Stimulated activated effector memory CD8-positive, alpha-beta T cell treated with anti-CD3 and anti-CD28 coated beads, Interleukin-12 subunit alpha, Interleukin-12 subunit beta, amount 100 ng/mL, for 72 hours (primary cell): Measurements from ENCODE around the gene GRM1.
"Not testable (repeated sequence)": the region's sequence is repeated elsewhere in the genome, so short reads cannot be mapped to it uniquely, and the experiment has no call there.

Experiments
- ATAC-seq: fragments of 150-1000 bp; cut with Tn5 transposase; 2 replicates; pipeline ENCODE4 v1.10.0; 2021
- DNase-seq, 2 donors: peaks; one replicate each; pipeline ENCODE4 v3.0.0; 2021 to 2022; ENCODE audit warnings: low spot score in 2 of 2
- H3K27ac Mint-ChIP-seq: one replicate; pipeline ENCODE4 v1.8.0; 2022; ENCODE audit warnings: mild to moderate bottlenecking, mixed read lengths
- H3K36me3 Mint-ChIP-seq: one replicate; pipeline ENCODE4 v1.8.0; 2022; ENCODE audit warnings: mild to moderate bottlenecking, mixed read lengths
- H3K4me1 Mint-ChIP-seq: one replicate; pipeline ENCODE4 v1.8.0; 2022; ENCODE audit warnings: mixed read lengths
- H3K4me3 Mint-ChIP-seq: one replicate; pipeline ENCODE4 v1.8.0; 2022; ENCODE audit warnings: mild to moderate bottlenecking, mixed read lengths
- H3K9me3 Mint-ChIP-seq: one replicate; pipeline ENCODE4 v1.8.0; 2022; ENCODE audit warnings: mixed read lengths

GRM1 gene

DNA sequence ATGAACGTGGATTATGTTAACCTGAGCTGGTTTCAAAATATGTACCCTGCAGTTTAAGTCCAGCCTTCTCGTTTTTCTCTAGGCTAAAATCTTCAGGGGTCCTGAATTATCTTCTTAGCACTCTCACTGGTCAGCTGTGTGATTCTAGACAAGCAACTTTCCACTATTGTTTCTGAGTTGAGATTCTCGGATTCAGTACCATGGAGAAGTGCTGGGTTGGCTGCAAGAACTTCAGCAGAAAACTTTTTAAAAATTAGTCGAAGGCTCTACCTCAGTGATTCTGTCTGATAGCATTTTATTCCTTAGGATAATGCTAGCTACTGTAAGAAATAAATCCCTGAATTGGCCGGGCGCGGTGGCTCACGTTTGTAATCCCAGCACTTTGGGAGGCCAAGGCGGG, 173.7 kb downstream of the GRM1 start:
- Mint-ChIP-seq H3K27ac (no peak overlapping the region), H3K4me3 (no peak overlapping the region), H3K36me3 (no peaks in the 10 kb centered on the region), H3K4me1 (no peaks in the 10 kb centered on the region), H3K9me3 (no peaks in the 10 kb centered on the region)
- DNase-seq (no peak), ATAC-seq (no peak)

- ATAC-seq (no peak), DNase-seq (no peak)
- Mint-ChIP-seq H3K36me3 (no peaks in the 10 kb centered on the region), H3K9me3 (peaks cover 3% of the 10 kb centered on the region), H3K4me3 (no peak overlapping the region), H3K4me1 (no peaks in the 10 kb centered on the region), H3K27ac (no peak overlapping the region)
These were observed 181.1 kb downstream of the GRM1 start for GRCh38 chr6:146209942-146210341.

DNA sequence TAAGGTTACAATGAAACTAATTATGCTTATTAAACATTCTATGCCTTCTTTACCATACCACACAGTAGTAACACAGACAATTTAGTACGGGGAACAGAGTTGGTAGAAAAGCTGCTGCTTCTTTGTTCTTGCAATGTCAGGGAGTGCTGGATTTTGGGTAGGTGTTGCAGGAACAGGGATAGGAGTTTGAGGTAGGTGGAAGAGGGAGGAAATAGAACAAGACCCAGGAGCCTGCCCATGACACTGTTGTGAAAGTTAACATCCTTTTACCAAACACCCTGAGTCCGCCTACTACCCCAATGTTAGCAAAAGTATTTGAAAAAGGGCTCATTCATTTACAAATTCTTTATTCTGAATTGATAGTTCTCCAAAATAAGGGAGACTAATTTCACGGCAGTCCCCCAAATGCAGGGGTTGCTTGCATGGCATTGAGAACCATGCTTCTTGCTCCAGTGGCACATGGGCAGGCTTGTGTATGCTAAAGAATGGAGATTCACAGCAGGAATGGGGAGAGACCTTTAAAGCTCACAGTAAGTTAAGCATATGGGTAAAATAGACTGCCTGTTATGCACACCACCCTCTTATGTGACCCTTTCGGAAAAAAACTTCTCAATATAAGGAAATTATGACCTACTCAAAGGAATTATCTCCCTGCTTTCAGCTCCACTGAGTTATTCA, 181.7 kb downstream of the GRM1 start:
- no peak for ATAC-seq
- H3K4me1 Mint-ChIP-seq, result no peaks in the 10 kb centered on the region

DNA sequence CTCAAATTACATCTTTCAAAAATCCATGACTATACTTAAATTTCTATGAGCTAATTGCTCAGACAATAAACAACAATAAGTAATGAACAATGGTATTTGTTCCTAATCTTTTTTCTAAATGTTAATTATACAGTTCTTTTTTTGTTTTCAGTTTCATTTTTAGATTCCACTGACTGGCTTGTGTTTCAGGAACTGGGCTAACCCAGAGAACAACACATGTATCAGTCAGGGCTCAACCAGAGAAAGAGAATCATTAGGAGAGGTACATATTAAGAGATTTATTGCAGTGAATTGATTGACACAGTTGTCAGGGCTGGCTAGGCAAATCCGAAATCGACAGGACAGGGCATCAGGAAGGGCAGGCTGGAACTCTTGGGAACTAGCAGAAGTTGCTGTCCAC, 182.8 kb downstream of the GRM1 start:
- no peak for ATAC-seq
- peaks cover 3% of the 10 kb centered on the region for H3K9me3 Mint-ChIP-seq
- H3K36me3 Mint-ChIP-seq, result no peaks in the 10 kb centered on the region
- H3K27ac Mint-ChIP-seq, result no peak overlapping the region
- H3K4me3 Mint-ChIP-seq, result no peak overlapping the region
- H3K4me1 Mint-ChIP-seq, result no peaks in the 10 kb centered on the region
- no peak for DNase-seq

More for the DNA sequence above, 181.7 kb downstream of the GRM1 start:
- no peaks in the 10 kb centered on the region for H3K36me3 Mint-ChIP-seq
- H3K27ac Mint-ChIP-seq, result no peak overlapping the region
- H3K4me3 Mint-ChIP-seq, result no peak overlapping the region
- DNase-seq, result no peak
- H3K9me3 Mint-ChIP-seq, result peaks cover 3% of the 10 kb centered on the region

GRCh38 chr6:146212781-146213180, 183.9 kb downstream of the GRM1 start:
- Mint-ChIP-seq H3K4me3 (no peak overlapping the region), H3K9me3 (peaks cover 3% of the 10 kb centered on the region), H3K27ac (no peak overlapping the region), H3K36me3 (no peaks in the 10 kb centered on the region), H3K4me1 (no peaks in the 10 kb centered on the region)
- DNase-seq (no peak), ATAC-seq (no peak)

DNA sequence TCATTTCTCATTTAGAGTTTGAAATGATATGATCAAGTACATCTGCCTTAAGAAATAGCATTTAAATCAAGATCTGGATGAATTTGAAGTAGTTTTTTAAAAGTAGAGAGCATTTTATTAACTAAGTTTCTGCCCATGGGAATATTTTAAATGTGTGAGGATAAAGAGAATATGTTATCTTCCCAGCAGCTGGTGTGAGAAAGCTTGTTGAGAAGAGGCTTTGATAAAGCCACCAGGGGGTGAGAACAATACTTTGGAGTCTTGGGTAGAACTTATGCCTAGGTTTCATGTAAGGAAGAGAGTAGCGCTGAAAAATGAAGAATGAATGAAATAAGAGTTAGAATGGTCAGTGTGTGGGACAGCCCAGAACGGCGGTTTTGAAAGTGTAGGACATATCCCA, 190.2 kb downstream of the GRM1 start:
- no peaks in the 10 kb centered on the region for H3K4me1 Mint-ChIP-seq
- H3K9me3 Mint-ChIP-seq, result no peaks in the 10 kb centered on the region
- DNase-seq, result no peak
- ATAC-seq, result no peak
- no peaks in the 10 kb centered on the region for H3K36me3 Mint-ChIP-seq
- H3K27ac Mint-ChIP-seq, result no peak overlapping the region
- no peak overlapping the region for H3K4me3 Mint-ChIP-seq

GRCh38 chr6:146224449-146224848, 195.6 kb downstream of the GRM1 start:
- Mint-ChIP-seq H3K9me3 (no peaks in the 10 kb centered on the region), H3K27ac (no peak overlapping the region), H3K36me3 (no peaks in the 10 kb centered on the region), H3K4me1 (no peaks in the 10 kb centered on the region), H3K4me3 (no peak overlapping the region)
- no peak for ATAC-seq
- no peak for DNase-seq

GRCh38 chr6:146224988-146225387, 196.1 kb downstream of the GRM1 start:
- H3K9me3 Mint-ChIP-seq, result no peaks in the 10 kb centered on the region
- no peak overlapping the region for H3K27ac Mint-ChIP-seq
- DNase-seq, result no peak
- no peak overlapping the region for H3K4me3 Mint-ChIP-seq
- ATAC-seq, result no peak
- no peaks in the 10 kb centered on the region for H3K36me3 Mint-ChIP-seq
- H3K4me1 Mint-ChIP-seq, result no peaks in the 10 kb centered on the region

- ATAC-seq (peak; percentile 34), DNase-seq (no peak)
- Mint-ChIP-seq H3K9me3 (peaks cover 4% of the 10 kb centered on the region), H3K4me3 (no peak overlapping the region), H3K4me1 (no peaks in the 10 kb centered on the region), H3K36me3 (no peaks in the 10 kb centered on the region), H3K27ac (no peak overlapping the region)
These were observed 211.5 kb downstream of the GRM1 start for GRCh38 chr6:146240322-146240721.

GRCh38 chr6:146240807-146241206, 211.9 kb downstream of the GRM1 start:
- no peak overlapping the region for H3K4me3 Mint-ChIP-seq
- DNase-seq (no peak), ATAC-seq (no peak)
- peaks cover 4% of the 10 kb centered on the region for H3K9me3 Mint-ChIP-seq
- no peaks in the 10 kb centered on the region for H3K4me1 Mint-ChIP-seq
- no peaks in the 10 kb centered on the region for H3K36me3 Mint-ChIP-seq
- no peak overlapping the region for H3K27ac Mint-ChIP-seq

- not testable (repeated sequence) for DNase-seq, H3K4me3 Mint-ChIP-seq, H3K36me3 Mint-ChIP-seq, H3K4me1 Mint-ChIP-seq, H3K9me3 Mint-ChIP-seq, H3K27ac Mint-ChIP-seq, ATAC-seq
These were observed 214.8 kb downstream of the GRM1 start for GRCh38 chr6:146243646-146244045.

- ATAC-seq (no peak), DNase-seq (no peak)
- Mint-ChIP-seq H3K9me3 (peaks cover 4% of the 10 kb centered on the region), H3K4me1 (no peaks in the 10 kb centered on the region), H3K4me3 (no peak overlapping the region), H3K27ac (no peak overlapping the region), H3K36me3 (no peaks in the 10 kb centered on the region)
These were observed 215.8 kb downstream of the GRM1 start for GRCh38 chr6:146244630-146245143.

GRCh38 chr6:146246028-146246427, 217.2 kb downstream of the GRM1 start:
- ATAC-seq, result no peak
- no peak overlapping the region for H3K27ac Mint-ChIP-seq

GRCh38 chr6:146253691-146254090, 224.8 kb downstream of the GRM1 start:
- DNase-seq (no peak), ATAC-seq (no peak)
- no peak overlapping the region for H3K27ac Mint-ChIP-seq
- H3K36me3 Mint-ChIP-seq, result no peaks in the 10 kb centered on the region
- H3K9me3 Mint-ChIP-seq, result no peaks in the 10 kb centered on the region
- no peak overlapping the region for H3K4me3 Mint-ChIP-seq
- H3K4me1 Mint-ChIP-seq, result no peaks in the 10 kb centered on the region

More at GRCh38 chr6:146246028-146246427, 217.2 kb downstream of the GRM1 start:
- no peak for DNase-seq
- H3K4me3 Mint-ChIP-seq, result no peak overlapping the region
- no peaks in the 10 kb centered on the region for H3K4me1 Mint-ChIP-seq
- H3K9me3 Mint-ChIP-seq, result peaks cover 4% of the 10 kb centered on the region
- H3K36me3 Mint-ChIP-seq, result no peaks in the 10 kb centered on the region

DNA sequence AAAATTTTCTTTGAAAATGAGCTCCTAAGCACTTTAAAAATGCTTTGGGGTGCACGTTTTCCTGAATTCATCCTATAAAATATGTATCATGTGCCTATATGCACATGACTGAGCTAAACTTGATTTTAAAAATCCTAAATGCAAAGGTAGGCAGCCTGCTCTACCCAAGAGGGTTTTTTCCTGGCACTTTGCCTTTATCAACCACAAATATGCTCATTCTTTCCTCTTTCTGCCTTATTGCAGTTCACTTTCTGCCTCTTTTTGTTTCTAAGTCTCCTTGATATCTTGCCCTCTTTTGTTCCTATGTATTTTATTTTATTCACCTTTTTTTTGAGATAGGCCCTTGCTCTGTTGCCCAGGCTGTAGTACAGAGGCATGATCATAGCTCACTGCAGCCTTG, 229.3 kb downstream of the GRM1 start:
- Mint-ChIP-seq H3K36me3 (no peaks in the 10 kb centered on the region), H3K4me3 (no peak overlapping the region), H3K4me1 (no peaks in the 10 kb centered on the region), H3K27ac (no peak overlapping the region), H3K9me3 (no peaks in the 10 kb centered on the region)
- ATAC-seq (no peak), DNase-seq (no peak)

DNA sequence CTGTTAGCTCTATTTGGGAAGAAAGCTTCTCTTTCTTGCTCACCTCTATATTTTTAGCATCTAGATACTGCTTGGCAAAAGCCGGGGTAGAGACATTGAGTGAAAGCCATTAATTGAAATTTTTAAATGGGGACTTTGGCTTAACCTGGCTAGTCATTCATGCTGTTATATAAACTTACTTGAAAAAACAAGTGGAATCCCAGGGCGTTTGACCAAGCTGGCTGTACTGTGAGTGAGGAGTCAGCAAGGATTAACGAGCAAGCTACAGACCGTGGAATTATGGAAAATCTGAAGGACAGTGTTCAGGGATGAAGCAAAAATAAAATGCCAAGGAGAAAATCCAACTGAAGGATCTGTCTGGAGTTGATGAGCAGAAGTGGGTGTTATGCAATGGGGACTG, 232.0 kb downstream of the GRM1 start:
- Mint-ChIP-seq H3K9me3 (no peaks in the 10 kb centered on the region), H3K36me3 (no peaks in the 10 kb centered on the region), H3K4me3 (no peak overlapping the region), H3K4me1 (no peaks in the 10 kb centered on the region), H3K27ac (no peak overlapping the region)
- DNase-seq, result no peak
- no peak for ATAC-seq
